ENCODE measurements around the gene DMXL2.
"Not testable (repeated sequence)": the region's sequence is repeated elsewhere in the genome, so short reads cannot be mapped to it uniquely, and the experiment has no call there.

DMXL2 gene

DNA sequence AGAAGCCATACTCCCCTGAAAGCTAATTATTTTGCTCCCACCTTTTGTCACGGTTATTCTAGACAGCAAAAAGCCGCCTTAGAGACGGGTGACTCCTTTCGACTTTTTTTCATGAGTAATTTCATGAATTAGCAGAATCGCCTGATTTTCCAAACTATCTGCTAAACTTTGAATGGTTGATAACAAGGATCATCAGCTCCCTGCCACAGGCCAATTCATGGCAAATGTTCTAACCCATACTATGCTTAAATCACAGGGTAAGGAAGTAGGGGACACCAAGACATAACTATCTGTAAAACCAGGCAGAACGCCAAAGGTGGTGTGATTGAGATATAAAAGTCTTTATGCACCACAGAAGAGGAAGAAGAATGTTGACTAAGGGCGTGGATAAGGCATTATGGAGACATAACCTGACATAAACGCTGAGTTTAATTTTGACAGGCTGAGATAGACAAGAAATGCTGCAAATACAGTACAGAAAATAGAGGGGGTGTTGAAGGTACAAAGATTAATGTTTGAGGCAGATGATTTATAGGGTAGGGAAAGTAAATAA is 891 bp upstream of the DMXL2 start:
- no peak for DNase-seq

DNA sequence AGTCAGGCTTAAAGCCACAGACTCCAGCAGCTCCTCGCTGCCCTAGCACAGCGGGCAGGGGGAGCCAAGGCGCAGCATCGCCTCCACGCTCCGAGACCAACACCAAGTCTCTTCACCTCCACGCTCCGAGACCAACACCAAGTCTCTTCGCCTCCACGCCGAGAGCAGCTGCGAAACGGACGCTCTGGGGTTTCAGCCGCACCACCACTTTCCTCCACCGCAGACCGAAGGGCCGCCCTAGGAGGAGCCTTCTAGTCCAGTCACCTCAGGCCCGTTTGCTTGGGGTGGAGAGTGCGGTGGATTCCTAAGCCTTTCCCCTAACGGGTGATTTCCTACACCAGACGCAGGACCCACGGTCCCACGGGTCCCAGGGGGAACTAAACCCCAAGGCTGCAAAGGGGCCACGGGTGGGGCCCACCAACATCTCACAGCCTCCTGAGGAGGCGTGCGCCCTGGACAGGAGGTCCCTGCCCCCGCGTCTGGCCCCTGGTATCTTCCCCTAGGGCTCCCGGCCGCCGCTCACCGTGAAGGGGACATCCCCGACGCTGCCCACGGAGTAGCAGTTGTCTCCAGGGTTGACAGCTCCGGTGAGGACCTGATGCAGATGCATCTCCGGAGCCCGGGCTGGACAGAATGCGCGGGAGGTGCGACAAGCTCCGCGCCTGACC is 501 bp downstream of the DMXL2 start:
- DNase-seq, result peak; percentile 35

DNA sequence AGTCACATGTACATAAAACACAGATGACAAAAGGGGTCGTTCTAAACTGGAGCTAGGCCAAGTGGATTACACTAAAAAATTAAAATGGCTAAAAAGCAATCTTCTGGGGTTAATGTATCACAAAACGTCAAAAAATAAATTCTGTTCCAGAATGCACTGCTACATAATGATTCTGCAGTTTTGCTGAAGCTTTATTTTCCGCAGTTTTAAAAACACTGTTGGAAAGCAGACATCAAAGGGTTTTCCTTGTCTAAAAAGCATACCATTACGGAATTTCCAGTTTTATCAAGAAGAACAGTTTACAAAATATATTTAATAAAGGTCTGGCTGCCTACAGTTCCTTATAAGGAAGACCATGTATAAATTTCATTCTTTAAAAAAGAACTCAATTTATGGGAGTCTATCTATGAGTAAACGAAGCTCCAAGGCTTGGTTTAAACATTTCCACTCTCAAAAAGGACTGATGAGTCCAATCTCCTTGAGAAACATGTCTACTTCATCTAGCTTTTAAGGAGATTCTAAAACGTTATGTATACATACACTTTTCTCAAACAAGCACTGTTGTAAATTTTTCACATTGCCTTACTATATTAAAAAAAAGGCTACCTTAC is 1.3 kb downstream of the DMXL2 start:
- DNase-seq, result no peak

DNA sequence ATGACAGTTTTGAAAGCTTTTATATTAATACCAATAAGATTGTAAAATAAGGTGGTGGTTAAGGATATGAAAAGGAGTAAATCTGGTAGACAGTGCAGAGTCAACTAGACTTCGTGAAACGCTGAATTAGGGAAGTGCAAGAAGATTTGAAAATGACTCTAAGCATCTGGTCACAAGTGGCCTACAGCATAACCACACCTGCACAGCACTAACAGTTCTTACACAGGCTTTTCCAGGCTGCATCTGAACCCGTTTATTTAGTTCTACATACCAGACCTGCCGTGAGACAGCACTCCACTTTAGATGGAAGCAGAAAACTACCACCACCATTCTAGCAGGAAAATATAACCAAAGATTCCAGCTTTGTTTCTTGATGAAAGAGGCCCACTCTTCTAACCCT is 1.9 kb downstream of the DMXL2 start:
- DNase-seq, result no peak

DNA sequence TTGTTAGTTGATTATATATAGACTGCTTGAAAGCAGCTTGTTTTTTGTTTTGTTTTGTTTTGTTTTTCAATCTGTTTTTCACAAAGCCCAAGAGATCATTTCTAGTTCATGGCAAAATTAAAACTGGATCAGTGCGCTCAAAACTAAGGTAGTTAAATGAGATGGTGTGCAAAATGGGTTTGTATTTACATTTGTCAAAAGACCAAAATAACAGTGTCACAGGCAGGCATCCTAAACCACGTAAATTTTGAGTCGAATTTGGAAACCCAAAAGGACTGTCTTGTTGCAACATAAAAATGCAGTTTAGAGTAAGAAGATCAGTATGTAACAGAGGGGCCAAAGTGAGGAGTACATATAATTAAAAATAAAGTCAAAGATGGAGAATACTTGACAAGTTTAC is 2.4 kb downstream of the DMXL2 start:
- DNase-seq, result no peak

DNA sequence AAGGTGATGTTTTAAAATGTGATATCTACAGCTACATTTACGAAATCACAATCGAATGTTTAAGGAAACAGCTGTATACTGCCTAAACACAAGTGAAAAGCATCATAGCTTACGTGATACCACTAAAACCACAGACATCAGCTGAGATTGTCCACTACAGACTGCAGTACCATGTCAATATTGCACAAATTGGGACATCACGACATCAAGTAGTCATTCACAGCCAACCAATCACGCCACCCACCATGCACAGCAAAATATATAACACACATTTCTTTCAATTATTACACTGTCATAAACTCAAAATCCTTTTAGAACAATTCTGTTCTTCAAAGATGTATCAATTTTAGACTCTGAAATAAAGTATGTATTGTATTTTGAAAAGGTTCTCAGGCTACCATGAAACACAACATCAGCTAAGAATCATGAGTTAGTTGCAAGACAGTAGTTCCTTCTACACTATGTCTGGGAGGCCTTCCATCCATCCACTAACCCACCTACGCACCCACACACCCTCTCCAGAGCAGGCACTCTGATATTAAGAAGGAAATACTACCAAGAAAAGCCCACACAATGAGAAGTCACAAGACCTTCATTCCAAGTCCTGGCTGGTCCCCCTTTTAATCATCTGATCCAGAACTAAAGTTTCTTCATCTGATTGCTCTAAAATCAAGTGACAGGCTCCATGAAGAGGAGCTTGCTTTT is 3.1 kb downstream of the DMXL2 start:
- DNase-seq, result no peak

DNA sequence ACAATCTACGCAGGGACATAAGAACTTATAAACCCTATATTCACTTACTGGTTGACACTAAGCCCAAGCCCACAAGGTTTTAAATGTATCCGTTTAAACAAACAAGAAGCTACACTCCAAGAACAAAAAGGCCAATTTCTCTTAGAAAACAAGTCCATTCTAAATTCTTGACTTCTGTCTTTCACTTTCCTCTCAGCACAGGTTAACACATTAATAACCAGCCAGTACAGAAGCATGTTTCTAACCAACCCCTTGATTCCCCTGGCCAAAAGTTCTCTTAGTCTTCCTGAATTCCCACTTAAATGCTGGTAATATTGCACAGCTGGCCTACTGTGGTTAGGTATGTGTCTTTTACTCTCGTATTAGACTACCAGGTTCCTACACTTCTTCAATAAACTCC is 4.7 kb downstream of the DMXL2 start:
- no peak for DNase-seq

DNA sequence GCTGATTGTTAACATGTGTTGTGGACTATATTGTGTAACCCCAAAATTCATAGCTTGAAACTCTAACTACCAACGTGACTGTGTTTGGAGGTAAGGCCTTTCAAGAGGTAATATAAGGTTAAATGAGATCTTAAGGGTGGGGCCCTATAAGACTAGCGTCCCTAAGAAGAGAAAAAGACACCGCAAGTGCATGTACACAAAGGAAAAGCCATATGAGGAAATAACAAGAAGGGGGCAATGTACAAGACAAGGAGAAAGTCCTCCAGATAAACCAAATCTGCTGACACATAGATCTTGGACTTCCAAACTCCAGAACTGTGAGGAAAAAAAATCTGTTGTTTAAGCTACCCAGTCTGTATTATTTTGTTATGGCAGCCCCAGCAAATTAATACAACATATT is 8.6 kb downstream of the DMXL2 start:
- DNase-seq, result no peak

DNA sequence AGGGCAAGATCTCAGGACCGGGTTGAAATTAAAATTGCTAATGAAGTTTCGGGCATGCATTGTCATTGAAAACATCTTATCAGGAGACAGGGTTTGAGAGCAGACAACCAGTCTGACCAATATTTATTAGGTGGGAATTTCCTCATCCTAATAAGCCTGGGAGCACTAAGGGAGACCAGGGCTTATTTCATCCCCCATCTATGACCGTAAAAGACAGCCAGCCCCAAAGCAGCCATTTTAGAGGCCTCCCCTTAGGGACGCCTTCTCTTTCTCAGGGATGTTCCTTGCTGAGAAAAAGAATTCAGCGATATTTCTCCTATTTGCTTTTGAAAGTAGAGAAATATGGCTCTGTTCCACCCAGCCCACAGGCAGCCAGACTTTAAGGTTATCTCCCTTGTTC is 9.9 kb downstream of the DMXL2 start:
- not testable (repeated sequence) for DNase-seq

DNA sequence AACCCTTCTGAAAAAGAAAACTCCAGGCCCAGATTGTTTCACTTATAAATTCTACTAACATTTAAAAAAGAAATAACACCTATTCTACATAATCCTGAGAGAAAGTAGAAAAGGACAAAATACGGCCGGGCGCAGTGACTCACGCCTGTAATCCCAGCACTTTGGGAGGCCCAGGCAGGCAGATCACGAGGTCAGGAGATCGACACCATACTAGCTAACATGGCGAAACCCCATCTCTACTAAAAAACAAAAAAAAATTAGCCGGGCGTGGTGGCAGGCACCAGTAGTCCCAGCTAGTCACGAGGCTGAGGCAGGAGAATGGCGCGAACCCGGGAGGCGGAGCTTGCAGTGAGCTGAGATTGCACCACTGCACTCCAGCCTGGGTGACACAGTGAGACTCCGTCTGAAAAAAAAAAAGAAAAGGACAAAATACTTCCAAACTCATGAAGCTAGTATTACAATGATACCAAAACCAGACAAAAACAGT is 19.1 kb downstream of the DMXL2 start:
- not testable (repeated sequence) for DNase-seq

DNA sequence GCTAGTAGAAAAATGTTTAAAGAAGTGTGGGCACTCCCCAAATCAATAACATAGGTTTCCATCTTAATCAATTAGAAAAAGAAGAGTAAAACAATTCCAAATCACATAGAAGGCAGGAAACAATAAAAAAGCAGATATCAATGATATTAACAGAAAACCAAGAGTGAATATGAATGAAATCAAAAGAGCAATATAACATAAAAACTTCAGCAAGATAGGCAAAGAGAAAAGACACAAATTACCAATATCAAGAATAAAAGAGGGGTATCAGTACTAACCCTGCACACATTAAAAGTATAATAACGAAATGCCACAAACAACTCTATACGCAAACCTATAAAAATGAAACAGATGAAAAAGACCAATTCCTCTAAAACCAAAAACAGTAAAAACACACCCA is 19.6 kb downstream of the DMXL2 start:
- DNase-seq, result no peak

DNA sequence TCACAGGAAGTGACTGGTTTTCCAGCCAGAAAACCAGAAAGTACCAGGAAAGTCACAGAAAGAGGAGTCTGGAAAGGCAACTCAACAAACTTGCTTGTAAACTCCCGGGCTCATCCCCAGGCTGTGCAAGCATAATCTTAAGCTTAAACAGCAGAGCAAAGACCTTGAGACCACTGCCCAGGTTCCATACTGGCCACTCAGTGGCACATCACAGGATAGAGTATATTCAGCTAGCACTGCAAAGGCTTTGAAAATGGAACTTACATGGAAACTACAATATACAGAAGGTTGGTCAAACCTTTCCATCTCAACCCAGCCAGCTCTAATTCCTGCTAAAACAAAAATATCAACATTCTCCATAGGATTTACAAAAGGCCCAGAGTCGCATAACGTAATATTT is 20.1 kb downstream of the DMXL2 start:
- DNase-seq, result no peak

DNA sequence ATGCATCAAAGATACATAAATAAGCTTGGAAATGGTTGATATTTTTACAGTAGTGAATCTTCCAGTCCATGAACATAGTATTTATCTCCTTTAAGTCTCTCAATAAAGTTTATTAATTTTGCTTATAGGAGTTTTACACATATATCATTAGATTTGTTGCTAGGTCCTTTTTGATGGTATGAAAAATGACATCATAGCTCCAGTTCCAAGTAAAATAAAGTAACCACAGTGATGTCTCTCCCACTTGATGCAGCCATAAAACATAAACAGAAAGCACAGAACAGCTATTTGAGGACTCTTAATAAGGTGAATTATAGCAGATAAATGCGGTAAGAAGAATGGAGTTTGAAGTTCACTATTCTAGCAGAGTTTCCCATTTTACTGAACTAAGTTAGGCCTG is 20.8 kb downstream of the DMXL2 start:
- DNase-seq, result no peak

DNA sequence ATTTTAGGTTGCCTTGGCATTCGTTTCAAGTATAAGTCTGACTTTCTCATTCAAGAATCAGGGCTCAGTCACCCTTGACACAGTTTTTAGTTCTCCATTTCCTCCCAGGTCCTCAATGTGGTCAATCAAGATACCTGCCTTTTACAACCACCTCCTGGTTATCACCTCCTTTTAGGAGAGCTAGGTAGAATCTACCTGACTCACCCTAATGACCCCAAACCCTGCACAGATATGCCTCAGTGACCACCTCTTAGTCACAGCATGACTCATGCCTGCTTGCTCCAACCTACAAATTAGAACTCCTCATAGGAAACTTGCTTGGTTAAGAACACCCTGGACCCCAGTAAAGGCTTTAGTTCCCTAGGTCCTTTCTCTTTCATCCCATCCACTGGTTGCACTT is 22.5 kb downstream of the DMXL2 start:
- DNase-seq, result no peak

DNA sequence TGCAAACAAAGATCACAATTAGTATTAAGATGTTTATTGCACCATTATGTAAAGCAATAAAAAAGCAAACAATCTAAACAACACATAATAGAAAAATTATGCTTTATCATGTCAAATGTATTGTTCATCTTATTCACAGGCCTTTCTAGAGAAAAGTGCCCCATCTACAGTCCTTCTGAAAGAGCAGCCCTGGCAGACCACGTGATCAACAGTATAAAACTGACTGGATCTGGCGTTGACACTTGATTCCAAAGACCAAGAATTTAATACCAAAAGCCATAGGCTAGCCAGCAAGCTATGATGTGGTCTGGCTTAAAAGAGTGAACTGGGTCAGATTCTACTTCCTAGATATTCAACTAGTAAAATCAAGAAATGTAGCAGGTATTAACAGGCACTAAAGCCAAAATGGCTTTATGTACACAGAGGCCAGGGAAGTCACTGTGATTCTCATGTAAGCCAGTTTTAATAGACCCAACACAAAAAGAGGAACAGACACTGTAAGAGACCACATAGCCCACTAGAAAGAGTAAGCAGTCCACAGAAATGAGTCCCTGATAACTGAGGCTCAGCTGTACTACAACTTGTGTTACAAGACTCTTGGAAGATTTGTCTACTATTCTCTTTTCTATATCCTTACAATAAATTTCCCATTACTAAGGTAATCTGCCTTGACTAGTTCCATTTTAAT is 32.5 kb downstream of the DMXL2 start:
- no peak for DNase-seq

DNA sequence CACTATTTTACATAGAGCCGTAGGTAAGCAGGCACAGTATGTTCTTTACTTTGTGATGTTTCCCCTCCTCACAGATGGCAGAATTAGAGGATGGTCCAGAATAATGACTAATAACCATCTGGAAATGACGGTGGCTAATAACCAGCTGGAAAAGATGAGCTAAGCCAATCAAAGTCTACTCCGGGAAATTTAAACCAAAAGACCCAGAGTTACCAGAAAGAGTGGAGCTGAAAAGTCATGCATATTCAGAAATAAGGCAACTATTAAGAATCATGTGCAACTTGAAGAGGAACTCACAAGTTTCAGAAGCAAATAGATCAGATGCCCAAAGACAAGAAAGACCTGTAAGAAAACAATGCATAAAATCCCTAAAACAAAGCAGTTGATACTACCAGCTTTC is 33.6 kb downstream of the DMXL2 start:
- no peak for DNase-seq

DNA sequence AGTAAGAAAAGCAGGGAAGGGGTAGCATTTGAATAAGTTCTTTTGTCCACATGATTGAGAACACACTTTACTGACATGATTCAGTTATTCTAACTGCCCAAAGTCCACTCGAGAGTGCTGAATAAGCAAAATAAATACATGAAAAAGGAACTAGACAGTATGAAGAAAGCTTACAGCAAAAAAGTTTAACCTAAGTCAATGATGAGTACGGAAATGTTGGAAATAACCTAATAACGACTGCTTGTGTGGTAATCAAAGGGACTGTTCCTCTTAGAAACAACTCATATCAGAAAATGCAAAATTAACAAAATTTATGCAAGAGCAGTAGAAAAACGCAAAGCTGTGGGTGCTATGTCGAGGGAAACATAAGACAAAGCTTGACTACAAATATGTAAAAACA is 36.6 kb downstream of the DMXL2 start:
- DNase-seq, result no peak

DNA sequence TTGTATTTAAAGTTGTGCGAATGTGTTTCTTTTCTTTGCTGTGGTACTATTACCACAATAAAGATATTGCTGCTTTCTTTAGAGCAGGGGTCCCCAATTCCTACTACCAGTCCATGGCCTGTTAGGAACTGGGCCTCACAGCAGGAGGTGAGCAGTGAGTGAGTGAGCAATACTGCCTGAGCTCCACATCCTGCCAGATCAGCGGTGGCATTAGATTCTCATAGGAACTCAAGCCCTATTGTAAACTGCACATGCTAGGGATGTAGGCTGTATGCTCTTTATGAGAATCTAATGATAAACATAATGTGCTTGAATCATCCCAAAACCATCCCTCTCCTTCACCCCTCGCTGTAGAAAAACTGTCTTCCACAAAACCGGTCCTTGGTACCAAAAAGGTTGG is 41.6 kb downstream of the DMXL2 start:
- DNase-seq, result no peak

DNA sequence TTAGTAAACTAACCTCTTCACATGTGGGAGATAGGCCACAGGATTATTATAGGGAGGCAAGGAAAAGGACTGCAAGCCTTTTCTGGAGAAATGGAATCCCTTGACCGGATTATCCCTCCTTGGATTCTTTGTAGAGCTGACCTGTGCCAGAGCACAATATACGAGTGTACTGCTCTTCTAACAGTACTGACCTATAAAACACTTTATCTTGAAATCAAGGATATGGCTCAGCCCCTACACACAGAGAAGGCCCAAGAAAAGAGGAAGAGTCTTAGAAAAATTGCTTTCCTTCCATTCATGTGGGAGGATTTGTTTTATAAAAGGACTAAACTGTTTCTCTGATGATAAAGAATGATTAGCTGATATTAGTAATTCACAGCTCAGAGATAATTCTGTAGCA is 42.2 kb downstream of the DMXL2 start:
- no peak for DNase-seq

DNA sequence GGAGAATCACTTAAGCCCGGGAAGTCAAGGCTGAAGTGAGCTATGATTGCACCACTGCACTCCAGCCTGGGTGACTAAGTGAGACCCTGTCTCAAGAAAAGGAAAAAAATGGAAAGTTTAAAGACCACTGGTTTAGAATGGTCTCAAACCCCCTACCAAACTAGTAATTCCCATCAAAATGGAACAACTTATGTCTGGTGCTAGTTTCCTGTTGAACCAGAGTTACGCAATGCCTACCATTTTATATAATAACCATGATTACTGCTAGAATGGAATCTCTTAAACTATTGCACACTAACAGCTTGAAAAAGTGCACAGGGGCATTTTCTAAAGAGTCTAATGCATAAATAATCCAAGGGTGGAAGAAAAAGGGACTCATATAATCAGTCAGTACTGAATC is 43.6 kb downstream of the DMXL2 start:
- no peak for DNase-seq

DNA sequence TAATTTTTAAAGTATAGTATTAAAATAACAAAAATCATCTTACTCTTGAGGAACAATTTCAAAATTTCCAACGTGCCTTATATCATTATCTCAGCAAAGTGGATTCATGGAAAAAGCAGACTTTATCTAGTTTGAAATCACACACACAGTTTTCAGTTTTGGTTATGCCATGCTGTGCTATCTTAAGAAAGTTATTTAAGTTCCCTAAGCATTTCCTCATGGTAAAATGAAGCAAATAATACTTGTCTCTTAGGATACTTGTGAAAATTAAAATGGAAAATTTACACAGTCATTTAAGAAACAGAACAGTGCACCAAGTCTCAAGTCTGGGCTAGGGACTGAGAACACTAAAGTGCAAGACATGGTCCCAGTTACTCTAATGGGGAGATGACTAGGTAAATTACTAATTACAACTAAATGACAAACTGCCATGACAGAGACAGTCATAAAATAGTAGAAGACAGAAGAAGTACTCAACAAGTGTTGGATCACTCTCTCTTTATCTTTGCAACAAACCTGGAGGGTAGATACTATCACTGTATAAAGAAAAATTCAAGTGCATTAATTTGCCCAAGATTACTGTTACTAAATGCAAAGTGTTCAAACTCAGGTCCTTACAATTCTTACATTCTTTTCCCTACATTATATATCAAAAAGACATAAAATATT is 44.8 kb downstream of the DMXL2 start:
- DNase-seq, result no peak

DNA sequence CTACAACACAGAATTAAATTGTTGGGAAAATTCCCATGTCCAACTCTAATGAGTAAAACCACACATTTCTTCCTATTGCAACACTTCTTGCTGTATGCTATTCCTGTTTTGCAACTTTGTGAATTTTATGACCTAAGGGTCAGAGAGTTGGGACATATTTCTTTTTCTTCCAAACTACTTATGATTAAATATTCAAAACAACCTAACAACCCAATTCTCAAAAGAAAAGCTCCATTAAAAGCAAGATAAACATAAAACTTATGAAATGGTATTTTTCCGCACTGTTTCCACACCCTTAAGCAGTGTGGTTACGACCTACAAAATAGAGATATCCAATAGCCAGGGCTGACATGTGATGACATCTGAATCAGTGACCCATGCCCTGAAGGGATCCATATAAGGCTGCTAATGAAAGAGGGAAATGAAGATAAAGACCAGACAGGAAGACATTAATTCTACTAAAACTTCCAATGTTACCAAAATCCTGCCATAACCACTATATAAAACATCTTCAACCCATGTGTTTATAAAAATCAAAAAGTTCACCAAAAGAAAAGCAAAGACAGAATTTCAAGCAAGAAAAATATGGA is 45.6 kb downstream of the DMXL2 start:
- no peak for DNase-seq
